OCI-LY7 (cell line): ENCODE measurements around the gene OPN1SW. TPM values are rescaled to one million over a fixed set of nuclear protein-coding genes. Genes with fewer than 3 reads are reported as not detected.

Experiments
- BruUV-seq: library from RNA; stranded (reverse); fragments of 400-500 nt; replicated peaks from 2 replicates; lab custom pipeline; 2021; lab: Mats Ljungman, UMichigan
- CTCF ChIA-PET: fragments of 300-600 bp; sonication (Branson Sonifier 250); formaldehyde crosslinking; loops from one replicate; lab custom pipeline; 2022; ENCODE audit warnings: antibody characterized with exemption; ENCODE audit not compliant: unreplicated experiment; lab: Charles Lee
- POLR2A ChIA-PET: fragments of 300-600 bp; sonication (Branson Sonifier 250); formaldehyde crosslinking; loops from one replicate; lab custom pipeline; 2022; ENCODE audit warnings: antibody characterized with exemption; lab: Charles Lee
- DNase-seq: peaks from one replicate; pipeline ENCODE4 v3.0.0-alpha.2; 2015; ENCODE audit warnings: low spot score
- H2AFZ ChIP-seq: fragments of 200-600 bp; sonication (generic), shearing (Covaris generic); 2 replicates; pipeline ENCODE4 v1.6.1; 2014; ENCODE audit warnings: mild to moderate bottlenecking, antibody characterized with exemption, low read length, moderate library complexity
- H3K27ac ChIP-seq: fragments of 200-600 bp; sonication (generic); 2 replicates; pipeline ENCODE4 v1.5.1; 2014; ENCODE audit warnings: mixed run types, low read depth, mild to moderate bottlenecking, moderate library complexity, low read length, inconsistent platforms; ENCODE audit not compliant: poor library complexity, severe bottlenecking
- H3K36me3 ChIP-seq: fragments of 200-600 bp; sonication (generic); 2 replicates; pipeline ENCODE4 v1.6.1; 2014; ENCODE audit warnings: mild to moderate bottlenecking, antibody characterized with exemption, low read length, moderate library complexity, mixed read lengths; ENCODE audit not compliant: insufficient read depth
- H3K4me1 ChIP-seq: fragments of 200-600 bp; sonication (generic); 2 replicates; pipeline ENCODE4 v1.5.1; 2014; ENCODE audit warnings: mild to moderate bottlenecking, low read length; ENCODE audit not compliant: insufficient read depth, poor library complexity, severe bottlenecking
- H3K4me2 ChIP-seq: fragments of 200-600 bp; sonication (generic); 2 replicates; pipeline ENCODE4 v1.6.1; 2014; ENCODE audit warnings: mild to moderate bottlenecking, low read length
- H3K4me3 ChIP-seq: fragments of 200-600 bp; sonication (generic); 2 replicates; pipeline ENCODE4 v1.5.1; 2014; ENCODE audit warnings: mild to moderate bottlenecking, low read depth, low read length; ENCODE audit not compliant: poor library complexity, severe bottlenecking
- H3K79me2 ChIP-seq: fragments of 200-600 bp; sonication (generic); 2 replicates; pipeline ENCODE4 v1.6.1; 2016; ENCODE audit warnings: low read depth, mild to moderate bottlenecking, low read length, moderate library complexity, mixed read lengths; ENCODE audit not compliant: insufficient read depth
- H3K9me2 ChIP-seq: fragments of 200-600 bp; sonication (generic); 2 replicates; pipeline ENCODE4 v1.6.1; 2016; ENCODE audit warnings: mild to moderate bottlenecking, low read length, mixed read lengths; ENCODE audit not compliant: insufficient read depth
- H3K9me3 ChIP-seq: fragments of 200-600 bp; sonication (generic); 2 replicates; pipeline ENCODE4 v1.6.1; 2014; ENCODE audit warnings: mild to moderate bottlenecking, mixed run types, low read length, mixed read lengths
- H4K20me1 ChIP-seq: fragments of 200-600 bp; sonication (generic); 2 replicates; pipeline ENCODE4 v1.6.1; 2014; ENCODE audit warnings: mild to moderate bottlenecking, antibody characterized with exemption, low read length, moderate library complexity, mixed read lengths; ENCODE audit not compliant: insufficient read depth
- EZH2phosphoT487 ChIP-seq: fragments of 200-600 bp; sonication (generic); IDR thresholded peaks from 2 replicates; pipeline ENCODE4 v1.6.1; 2018; ENCODE audit warnings: low read depth, borderline replicate concordance, mild to moderate bottlenecking, mixed run types, antibody characterized with exemption, low read length, moderate library complexity, mixed read lengths
- intact Hi-C: fragments of 100-400 bp; cut with micrococcal nuclease; formaldehyde crosslinking; loops from one replicate; pipeline ENCODE4 v1.10.0; 2022; ENCODE audit not compliant: unreplicated experiment
- total RNA-seq, 2 experiments: library from RNA; depleted of rRNA in 1 of 2; stranded (reverse); fragments of >200 nt in 1 of 2; shearing (Covaris generic) in 1 of 2; gene quantifications; 2 replicates each; pipeline ENCODE4 v1.2.3, GENCODE V29; 2014 to 2022
- TF ChIP-seq, protein P1 (sequence below): fragments of 200-600 bp; sonication (generic); conservative IDR thresholded peaks from 2 replicates; pipeline ENCODE4 v1.5.1; 2014; ENCODE audit warnings: mild to moderate bottlenecking, antibody characterized with exemption, low read length, moderate library complexity, mixed read lengths

The OPN1SW gene
- total RNA-seq, 2 experiments from 2014 or later = not detected

DNA sequence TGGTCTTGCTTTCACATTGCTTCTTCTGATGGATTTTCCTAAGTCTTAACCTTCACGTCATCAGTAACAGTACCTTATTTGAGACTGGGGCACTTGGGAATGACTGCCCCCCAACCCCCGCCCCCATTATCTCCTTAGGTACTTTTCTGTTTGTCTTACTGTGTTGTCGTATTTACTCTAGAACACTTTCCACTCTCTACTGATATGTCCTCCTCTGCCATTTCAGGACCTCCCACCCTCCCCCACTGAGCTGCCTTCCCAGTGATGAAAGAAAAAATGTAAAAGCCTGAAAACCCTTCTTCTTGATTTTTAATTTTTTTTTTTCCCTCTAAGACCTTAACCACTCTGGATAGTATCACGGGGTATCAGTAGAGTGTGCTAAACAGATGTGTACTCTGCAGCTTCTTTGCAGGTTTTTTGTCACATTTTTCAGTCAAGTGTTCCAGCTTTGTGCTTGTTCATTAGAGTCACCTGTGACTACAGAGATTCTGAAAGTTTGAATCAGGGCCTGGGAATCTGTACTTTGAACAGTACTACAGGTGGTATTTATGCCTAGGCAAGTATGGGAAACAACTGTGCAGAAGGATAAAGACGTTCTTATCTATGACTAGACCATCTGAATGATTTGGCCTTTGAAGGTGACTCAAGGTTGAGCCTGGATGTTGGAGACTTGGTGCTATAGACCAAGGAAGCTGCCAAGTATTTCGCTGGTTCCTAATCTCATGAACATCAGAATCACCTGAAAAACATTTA is 28.1 kb downstream of the OPN1SW start:
- ChIA-PET CTCF (interaction anchor here (1.0 kb wide), 1 partner anchor 13 kb away, joined by 3 read pairs; no protein-coding TSS in a partner anchor), POLR2A (interaction anchor here (0.6 to 2.2 kb wide), 4 partner anchors 8 to 63 kb away, joined by 3 to 14 read pairs (median 3); partner anchors contain the start of gene CALU)
- H3K4me2 ChIP-seq = no peak overlapping the region
- peaks cover 88% of the 10 kb centered on the region for H3K36me3 ChIP-seq
- H3K27ac ChIP-seq = no peak overlapping the region
- DNase-seq = no peak
- no peaks in the 10 kb centered on the region for H3K4me1 ChIP-seq
- BruUV-seq = no TSS peak
- H3K9me3 ChIP-seq = peaks cover 3% of the 10 kb centered on the region; the same call in 1 of the 2 replicates
- H3K79me2 ChIP-seq = peaks cover 71% of the 10 kb centered on the region
- intact Hi-C loops = no loop called here
- no peak overlapping the region for H3K4me3 ChIP-seq
- no peaks in the 10 kb centered on the region for H3K9me2 ChIP-seq
- TF ChIP-seq, protein P1, sequence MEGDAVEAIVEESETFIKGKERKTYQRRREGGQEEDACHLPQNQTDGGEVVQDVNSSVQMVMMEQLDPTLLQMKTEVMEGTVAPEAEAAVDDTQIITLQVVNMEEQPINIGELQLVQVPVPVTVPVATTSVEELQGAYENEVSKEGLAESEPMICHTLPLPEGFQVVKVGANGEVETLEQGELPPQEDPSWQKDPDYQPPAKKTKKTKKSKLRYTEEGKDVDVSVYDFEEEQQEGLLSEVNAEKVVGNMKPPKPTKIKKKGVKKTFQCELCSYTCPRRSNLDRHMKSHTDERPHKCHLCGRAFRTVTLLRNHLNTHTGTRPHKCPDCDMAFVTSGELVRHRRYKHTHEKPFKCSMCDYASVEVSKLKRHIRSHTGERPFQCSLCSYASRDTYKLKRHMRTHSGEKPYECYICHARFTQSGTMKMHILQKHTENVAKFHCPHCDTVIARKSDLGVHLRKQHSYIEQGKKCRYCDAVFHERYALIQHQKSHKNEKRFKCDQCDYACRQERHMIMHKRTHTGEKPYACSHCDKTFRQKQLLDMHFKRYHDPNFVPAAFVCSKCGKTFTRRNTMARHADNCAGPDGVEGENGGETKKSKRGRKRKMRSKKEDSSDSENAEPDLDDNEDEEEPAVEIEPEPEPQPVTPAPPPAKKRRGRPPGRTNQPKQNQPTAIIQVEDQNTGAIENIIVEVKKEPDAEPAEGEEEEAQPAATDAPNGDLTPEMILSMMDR = no peak
- no peak for TF ChIP-seq EZH2phosphoT487
- peaks cover 4% of the 10 kb centered on the region for H4K20me1 ChIP-seq
- no peak overlapping the region for H2AFZ ChIP-seq

DNA sequence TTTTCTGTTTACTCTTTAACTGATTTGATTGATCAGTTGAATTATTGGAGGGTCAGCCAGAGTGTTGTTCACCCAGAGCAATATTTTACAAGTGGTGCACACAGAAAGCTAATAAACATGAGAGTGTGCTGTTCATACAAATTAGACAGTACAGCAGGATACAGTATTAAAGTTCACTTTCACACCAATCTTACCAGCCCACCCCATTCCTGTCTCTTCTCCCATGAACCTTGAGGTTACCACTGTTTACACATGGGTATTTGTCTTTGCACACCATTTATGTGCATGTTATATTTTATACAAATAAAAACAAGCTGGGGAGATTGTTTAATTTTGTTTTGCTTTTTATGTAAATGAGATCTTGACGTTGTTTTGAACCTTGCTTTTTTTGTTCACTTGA is 29.9 kb downstream of the OPN1SW start:
- Histone ChIP-seq H2AFZ (no peak overlapping the region), H3K4me2 (no peak overlapping the region), H4K20me1 (peaks cover 21% of the 10 kb centered on the region), H3K9me3 (peaks cover 3% of the 10 kb centered on the region; the same call in 1 of the 2 replicates), H3K27ac (no peak overlapping the region), H3K4me3 (no peak overlapping the region), H3K79me2 (peaks cover 89% of the 10 kb centered on the region), H3K9me2 (no peaks in the 10 kb centered on the region), H3K4me1 (peaks cover 13% of the 10 kb centered on the region), H3K36me3 (peaks cover 80% of the 10 kb centered on the region)
- TF ChIP-seq, protein P1 = no peak
- TF ChIP-seq EZH2phosphoT487 = no peak
- no TSS peak for BruUV-seq
- ChIA-PET CTCF (no interaction called here), POLR2A (interaction anchor here (0.6 to 0.9 kb wide), 3 partner anchors 8 to 73 kb away, joined by 3 to 5 read pairs (median 4); partner anchors contain the start of gene GARIN1A)
- intact Hi-C loops = no loop called here
- no peak for DNase-seq
